ENCODE results near the gene PTOV1. TPM values are rescaled to one million over a fixed set of nuclear protein-coding genes. Genes with fewer than 3 reads are reported as not detected.
A peak's percentile ranks its signal among the peaks of the same experiment; 100 is the strongest.

PTOV1 gene
- total RNA-seq, 3 donors from 2014 or later: 92.8 to 171 (median 107) TPM

- Histone ChIP-seq H3K4me1 (ENCODE audit: low read depth) (peaks cover 25% of the 10 kb centered on the region), H3K36me3 (ENCODE audit: low read depth) (peaks cover 9% of the 10 kb centered on the region), H3K9me3 (no peaks in the 10 kb centered on the region), H3K4me3 (no peak overlapping the region)
- no peak for ATAC-seq
- DNase-seq: peak in 2 of 3 donors; percentile 7 to 52
- no peak for TF ChIP-seq CTCF (IDR thresholded peaks at IDR 0.05)
- intact Hi-C loops (cut with DNase I, micrococcal nuclease): no loop called here
Observed at GRCh38 chr19:49863935-49864320, 13.0 kb downstream of the PTOV1 start.

- Histone ChIP-seq H3K4me1 (ENCODE audit: low read depth) (peaks cover 29% of the 10 kb centered on the region), H3K36me3 (ENCODE audit: low read depth) (peaks cover 9% of the 10 kb centered on the region), H3K4me3 (no peak overlapping the region), H3K9me3 (no peaks in the 10 kb centered on the region)
- DNase-seq: no peak
- TF ChIP-seq CTCF (IDR thresholded peaks at IDR 0.05): no peak
- ATAC-seq: no peak
- intact Hi-C loops (cut with DNase I, micrococcal nuclease): no loop called here
Observed at GRCh38 chr19:49864890-49865289, 13.9 kb downstream of the PTOV1 start.

GRCh38 chr19:49866933-49867782 is 16.2 kb downstream of the PTOV1 start, which contains the start of gene PNKP:
TSS of gene PNKP (minus strand) at chr19:49867576. CDS start at chr19:49867204, 372 bp downstream.
- peak; percentile 72 for ATAC-seq

GRCh38 chr19:49869009-49869483 is 18.1 kb downstream of the PTOV1 start:
- Histone ChIP-seq H3K9me3 (no peaks in the 10 kb centered on the region), H3K4me3 (peak overlapping the region; percentile 9), H3K4me1 (ENCODE audit: low read depth) (peaks cover 39% of the 10 kb centered on the region), H3K36me3 (ENCODE audit: low read depth) (peaks cover 4% of the 10 kb centered on the region)
- intact Hi-C loops (cut with DNase I, micrococcal nuclease): no loop called here
- TF ChIP-seq CTCF (IDR thresholded peaks at IDR 0.05): no peak
- ATAC-seq (peak; percentile 1), DNase-seq (no peak)

More at GRCh38 chr19:49866933-49867782, 16.2 kb downstream of the PTOV1 start, which contains the start of gene PNKP:
- no peak for TF ChIP-seq CTCF (IDR thresholded peaks at IDR 0.05)
- Histone ChIP-seq H3K4me1 (ENCODE audit: low read depth) (peaks cover 39% of the 10 kb centered on the region), H3K9me3 (no peaks in the 10 kb centered on the region), H3K36me3 (ENCODE audit: low read depth) (peaks cover 9% of the 10 kb centered on the region), H3K4me3 (peak within 1 kb of the TSS; percentile 12)
- intact Hi-C loops (cut with DNase I, micrococcal nuclease): no loop called here
- DNase-seq: peak; percentile 91 to 94 (median 91)

- intact Hi-C loops (cut with DNase I, micrococcal nuclease): no loop called here
- no peaks in the 10 kb centered on the region for H3K36me3 ChIP-seq (ENCODE audit: low read depth)
- peak overlapping the region; percentile 9 for H3K4me3 ChIP-seq
- no peaks in the 10 kb centered on the region for H3K9me3 ChIP-seq
- ATAC-seq (peak; percentile 80), DNase-seq (peak; percentile 96 to 98 (median 96))
- peak; percentile 34 for TF ChIP-seq CTCF (IDR thresholded peaks at IDR 0.05)
- H3K4me1 ChIP-seq (ENCODE audit: low read depth): peaks cover 39% of the 10 kb centered on the region
Observed at GRCh38 chr19:49869484-49870308, 18.7 kb downstream of the PTOV1 start.

All from mucosa of descending colon (tissue), 3 donors.